22Rv1 (cell line): ENCODE measurements around the gene MYH9.

ENCODE experiments used
- H3K27ac ChIP-seq: fragments of 450-650 bp; 2 replicates; pipeline ENCODE4 v1.5.1; 2017
- CTCF ChIP-seq: fragments of 450-650 bp; IDR thresholded peaks from 2 replicates; pipeline ENCODE4 v1.5.1; 2017; ENCODE audit warnings: mild to moderate bottlenecking
- ZFX ChIP-seq: fragments of 450-650 bp; IDR thresholded peaks from 2 replicates; pipeline ENCODE4 v1.6.1; 2017; ENCODE audit warnings: antibody characterized with exemption, borderline replicate concordance

Gene MYH9

GRCh38 chr22:36328635-36329253 lies 59.0 kb downstream of the MYH9 start:
- H3K27ac ChIP-seq = peak overlapping the region; percentile 70
- no peak for TF ChIP-seq ZFX

- TF ChIP-seq ZFX (no peak), CTCF (no peak)
- peak overlapping the region; percentile 70; the same call in 1 of the 2 replicates for H3K27ac ChIP-seq
These were observed 59.7 kb downstream of the MYH9 start for GRCh38 chr22:36327922-36328551.

GRCh38 chr22:36326178-36327161 lies 61.3 kb downstream of the MYH9 start:
- TF ChIP-seq CTCF (no peak), ZFX (no peak)
- H3K27ac ChIP-seq = no peak overlapping the region

- TF ChIP-seq CTCF (no peak), ZFX (no peak)
- no peak overlapping the region for H3K27ac ChIP-seq
These were observed 62.4 kb downstream of the MYH9 start for GRCh38 chr22:36325154-36326031.

- TF ChIP-seq CTCF (no peak), ZFX (no peak)
- H3K27ac ChIP-seq = no peak overlapping the region
These were observed 63.4 kb downstream of the MYH9 start for GRCh38 chr22:36324414-36324813.

- no peak overlapping the region for H3K27ac ChIP-seq
- TF ChIP-seq CTCF (no peak), ZFX (no peak)
These were observed 63.9 kb downstream of the MYH9 start for GRCh38 chr22:36323855-36324331.
